HCT116 (cell line): Measurements from ENCODE around the gene PACS2. TPM values are rescaled to one million over a fixed set of nuclear protein-coding genes. Genes with fewer than 3 reads are reported as not detected.

Experiments used
- ATAC-seq: fragments of 200-7000 bp; cut with Tn5 transposase; 2 replicates; pipeline ENCODE4 v1.9.1; 2020; ENCODE audit warnings: mild to moderate bottlenecking, moderate library complexity
- BruUV-seq: library from RNA; stranded (reverse); fragments of 400-500 nt; replicated peaks from 2 replicates; lab custom pipeline; 2021; lab: Mats Ljungman, UMichigan
- CTCF ChIA-PET: fragments of 300-600 bp; sonication (Branson Sonifier 250); formaldehyde crosslinking; loops from one replicate; lab custom pipeline; 2021; ENCODE audit warnings: antibody characterized with exemption; lab: Charles Lee
- POLR2A ChIA-PET: fragments of 300-600, 350-600 bp; sonication (Branson Sonifier 250); formaldehyde crosslinking; loops from one replicate; lab custom pipeline; 2021; ENCODE audit warnings: antibody characterized with exemption; lab: Charles Lee
- RAD21 ChIA-PET, 2 experiments: fragments of 300-600 bp; sonication (Branson Sonifier 250); formaldehyde crosslinking; loops; one replicate each; lab custom pipeline; 2023; ENCODE audit warnings: low total read pairs in 2 of 2; ENCODE audit not compliant: uncharacterized antibody in 2 of 2, unreplicated experiment in 2 of 2, low non-redundant PET in 1 of 2; lab: Charles Lee
- DNase-seq: peaks from one replicate; pipeline ENCODE4 v3.0.0-alpha.2; 2010; ENCODE audit warnings: low read depth, low spot score
- H2AFZ ChIP-seq: fragments of 200-600 bp; shearing (Covaris generic), sonication (generic); 2 replicates; pipeline ENCODE4 v1.6.1; 2017; ENCODE audit warnings: low read depth, mixed run types, mixed read lengths, antibody characterized with exemption, low read length; ENCODE audit not compliant: poor library complexity, severe bottlenecking
- H3K27ac ChIP-seq: 2 replicates; pipeline ENCODE4 v1.5.1; 2012; ENCODE audit warnings: low read depth, low read length
- H3K27me3 ChIP-seq: fragments of 200-600 bp; sonication (generic); 2 replicates; pipeline ENCODE4 v1.6.1; 2016; ENCODE audit warnings: mixed run types, low read length, mixed read lengths; ENCODE audit not compliant: insufficient read depth
- H3K36me3 ChIP-seq, 2 experiments: fragments of 200-500 bp in 1 of 2; fragments of 200-600 bp in 1 of 2; sonication (Bioruptor generic) in 1 of 2; sonication (generic) in 1 of 2; 2 replicates each; pipeline versions ENCODE4 v1.5.1 to v1.6.1; 2014 to 2016; ENCODE audit warnings: low read length in 2 of 2, inconsistent platforms in 1 of 2, mixed read lengths in 1 of 2, mixed run types in 1 of 2; ENCODE audit not compliant: insufficient read depth in 2 of 2, control insufficient read depth in 1 of 2
- H3K4me1 ChIP-seq, 2 experiments: fragments of 200-600 bp in 1 of 2; sonication (generic) in 1 of 2; 2 replicates each; pipeline versions ENCODE4 v1.5.1 to v1.6.1; 2012 to 2017; ENCODE audit warnings: low read length in 2 of 2, inconsistent platforms in 1 of 2, mild to moderate bottlenecking in 1 of 2, mixed read lengths in 1 of 2, mixed run types in 1 of 2, moderate library complexity in 1 of 2; ENCODE audit not compliant: insufficient read depth in 2 of 2, control insufficient read depth in 1 of 2
- H3K4me2 ChIP-seq: fragments of 200-600 bp; sonication (generic); 2 replicates; pipeline ENCODE4 v1.6.1; 2017; ENCODE audit warnings: mixed run types, low read length, mixed read lengths
- H3K4me3 ChIP-seq, 2 experiments: fragments of 200-600 bp in 1 of 2; sonication (generic) in 1 of 2; replicated peaks in 1 of 2; 2 replicates each; pipeline ENCODE4 v1.5.1; 2011 to 2016; ENCODE audit warnings: low read length in 2 of 2, control low read depth in 1 of 2, low read depth in 1 of 2, mild to moderate bottlenecking in 1 of 2, mixed read lengths in 1 of 2, mixed run types in 1 of 2
- H3K79me2 ChIP-seq: fragments of 200-600 bp; sonication (generic); 2 replicates; pipeline ENCODE4 v1.6.1; 2017; ENCODE audit warnings: mild to moderate bottlenecking, mixed run types, low read length, moderate library complexity, mixed read lengths; ENCODE audit not compliant: insufficient read depth
- H3K9ac ChIP-seq: fragments of 200-600 bp; sonication (generic); 2 replicates; pipeline ENCODE4 v1.6.1; 2016; ENCODE audit warnings: low read length, mixed read lengths
- H3K9me2 ChIP-seq: fragments of 200-600 bp; sonication (generic), shearing (Covaris generic); 2 replicates; pipeline ENCODE4 v1.6.1; 2017; ENCODE audit warnings: mixed run types, mild to moderate bottlenecking, moderate library complexity; ENCODE audit not compliant: insufficient read depth
- H3K9me3 ChIP-seq, 2 experiments: fragments of 200-500 bp in 1 of 2; fragments of 200-600 bp in 1 of 2; sonication (Bioruptor generic) in 1 of 2; sonication (generic) in 1 of 2; 2 replicates each; pipeline ENCODE4 v1.6.1; 2014 to 2017; ENCODE audit warnings: low read length in 2 of 2, mixed read lengths in 2 of 2, inconsistent platforms in 1 of 2, low read depth in 1 of 2, mild to moderate bottlenecking in 1 of 2, mixed run types in 1 of 2, moderate library complexity in 1 of 2; ENCODE audit not compliant: control insufficient read depth in 1 of 2, insufficient read depth in 1 of 2
- H4K20me1 ChIP-seq: fragments of 200-600 bp; sonication (generic), shearing (Covaris generic); 2 replicates; pipeline ENCODE4 v1.6.1; 2017; ENCODE audit warnings: mixed run types, mild to moderate bottlenecking, moderate library complexity; ENCODE audit not compliant: insufficient read depth
- CBX3 ChIP-seq: IDR thresholded peaks from 2 replicates; pipeline ENCODE4 v1.6.1; 2012; ENCODE audit warnings: low read depth
- CEBPB ChIP-seq: IDR thresholded peaks from 2 replicates; pipeline ENCODE4 v1.6.1; 2012; ENCODE audit warnings: low read depth
- EGR1 ChIP-seq: IDR thresholded peaks from 2 replicates; pipeline ENCODE4 v1.6.1; 2012; ENCODE audit warnings: low read depth
- ELF1 ChIP-seq: IDR thresholded peaks from 2 replicates; pipeline ENCODE4 v1.6.1; 2012; ENCODE audit warnings: low read depth, borderline replicate concordance
- EZH2 ChIP-seq: fragments of 200-600 bp; sonication (generic); IDR thresholded peaks from 2 replicates; pipeline ENCODE4 v1.6.1; 2017; ENCODE audit warnings: antibody characterized with exemption, mixed run types
- EZH2phosphoT487 ChIP-seq: fragments of 200-600 bp; IDR thresholded peaks from 2 replicates; pipeline ENCODE4 v1.6.1; 2018; ENCODE audit warnings: antibody characterized with exemption, borderline replicate concordance
- FOSL1 ChIP-seq: IDR thresholded peaks from 2 replicates; pipeline ENCODE4 v1.6.1; 2012; ENCODE audit warnings: low read depth
- JUND ChIP-seq: IDR thresholded peaks from 2 replicates; pipeline ENCODE4 v1.6.1; 2012
- POLR2AphosphoS5 ChIP-seq: IDR thresholded peaks from 2 replicates; pipeline ENCODE4 v1.6.1; 2011; ENCODE audit warnings: mild to moderate bottlenecking, low read depth, low read length, moderate library complexity
- REST ChIP-seq: IDR thresholded peaks from 2 replicates; pipeline ENCODE4 v1.6.1; 2012; ENCODE audit warnings: low read depth
- SIN3A ChIP-seq: IDR thresholded peaks from 2 replicates; pipeline ENCODE4 v1.6.1; 2012; ENCODE audit warnings: low read depth
- SP1 ChIP-seq: IDR thresholded peaks from 2 replicates; pipeline ENCODE4 v1.6.1; 2012; ENCODE audit warnings: low read depth
- SRF ChIP-seq: IDR thresholded peaks from 2 replicates; pipeline ENCODE4 v1.6.1; 2012; ENCODE audit warnings: low read depth
- TCF7L2 ChIP-seq: IDR thresholded peaks from 2 replicates; pipeline ENCODE4 v1.7.0; 2011; ENCODE audit warnings: borderline replicate concordance, inconsistent platforms; ENCODE audit not compliant: insufficient read depth, insufficient read length; ENCODE audit errors: extremely low read depth
- ZFX ChIP-seq: fragments of 450-650 bp; IDR thresholded peaks from 2 replicates; pipeline ENCODE4 v1.6.1; 2017
- intact Hi-C: fragments of 100-400 bp; cut with micrococcal nuclease; formaldehyde crosslinking; loops from 2 replicates; pipeline ENCODE4 v1.10.0; 2022
- total RNA-seq: library from RNA; stranded (reverse); gene quantifications from one replicate; pipeline ENCODE4 v1.2.1, GENCODE V29; 2021; ENCODE audit not compliant: unreplicated experiment
- TF ChIP-seq, protein P1 (sequence below): IDR thresholded peaks from 2 replicates; pipeline ENCODE4 v1.6.1; 2012
- TF ChIP-seq, protein P2 (sequence below), 3 experiments: fragments of 200-600 bp in 1 of 3; sonication (generic) in 1 of 3; IDR thresholded peaks in 2 of 3; conservative IDR thresholded peaks in 1 of 3; 2 replicates each; pipeline ENCODE4 v1.5.1; 2012 to 2017; ENCODE audit warnings: low read depth in 2 of 3, low read length in 2 of 3, antibody characterized with exemption in 1 of 3, borderline replicate concordance in 1 of 3, control low read depth in 1 of 3, mild to moderate bottlenecking in 1 of 3, mixed read lengths in 1 of 3, mixed run types in 1 of 3, moderate library complexity in 1 of 3; ENCODE audit not compliant: insufficient read depth in 1 of 3

Gene PACS2
- total RNA-seq, 1 experiment from 2014 or later: 75.5 TPM

- POLR2A ChIA-PET: no interaction called here
- no peaks in the 10 kb centered on the region for H3K9me3 ChIP-seq
Observed at GRCh38 chr14:105328070-105328677, 13.6 kb downstream of the PACS2 start.

More at GRCh38 chr14:105328070-105328677, 13.6 kb downstream of the PACS2 start:
- Histone ChIP-seq H3K4me2 (no peak overlapping the region), H3K79me2 (peaks cover 59% of the 10 kb centered on the region), H3K27ac (no peak overlapping the region), H3K9ac (no peak overlapping the region), H3K4me3 (no peak overlapping the region), H2AFZ (no peak overlapping the region), H3K9me2 (no peaks in the 10 kb centered on the region), H3K4me1 (peaks cover 17 to 20% of the 10 kb centered on the region in 2 experiments; a peak in 3 of 4 replicates), H3K36me3 (no peaks in the 10 kb centered on the region), H3K27me3 (no peaks in the 10 kb centered on the region), H4K20me1 (no peaks in the 10 kb centered on the region)
- ChIA-PET CTCF (no interaction called here), RAD21 (no interaction called here)
- TF ChIP-seq EZH2phosphoT487: no peak
- TF ChIP-seq SRF: no peak
- TF ChIP-seq EZH2: no peak
- TF ChIP-seq REST: no peak
- TF ChIP-seq, protein P1, sequence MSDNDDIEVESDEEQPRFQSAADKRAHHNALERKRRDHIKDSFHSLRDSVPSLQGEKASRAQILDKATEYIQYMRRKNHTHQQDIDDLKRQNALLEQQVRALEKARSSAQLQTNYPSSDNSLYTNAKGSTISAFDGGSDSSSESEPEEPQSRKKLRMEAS: no peak
- no peak for TF ChIP-seq FOSL1
- TF ChIP-seq ZFX: no peak
- TF ChIP-seq, protein P2, sequence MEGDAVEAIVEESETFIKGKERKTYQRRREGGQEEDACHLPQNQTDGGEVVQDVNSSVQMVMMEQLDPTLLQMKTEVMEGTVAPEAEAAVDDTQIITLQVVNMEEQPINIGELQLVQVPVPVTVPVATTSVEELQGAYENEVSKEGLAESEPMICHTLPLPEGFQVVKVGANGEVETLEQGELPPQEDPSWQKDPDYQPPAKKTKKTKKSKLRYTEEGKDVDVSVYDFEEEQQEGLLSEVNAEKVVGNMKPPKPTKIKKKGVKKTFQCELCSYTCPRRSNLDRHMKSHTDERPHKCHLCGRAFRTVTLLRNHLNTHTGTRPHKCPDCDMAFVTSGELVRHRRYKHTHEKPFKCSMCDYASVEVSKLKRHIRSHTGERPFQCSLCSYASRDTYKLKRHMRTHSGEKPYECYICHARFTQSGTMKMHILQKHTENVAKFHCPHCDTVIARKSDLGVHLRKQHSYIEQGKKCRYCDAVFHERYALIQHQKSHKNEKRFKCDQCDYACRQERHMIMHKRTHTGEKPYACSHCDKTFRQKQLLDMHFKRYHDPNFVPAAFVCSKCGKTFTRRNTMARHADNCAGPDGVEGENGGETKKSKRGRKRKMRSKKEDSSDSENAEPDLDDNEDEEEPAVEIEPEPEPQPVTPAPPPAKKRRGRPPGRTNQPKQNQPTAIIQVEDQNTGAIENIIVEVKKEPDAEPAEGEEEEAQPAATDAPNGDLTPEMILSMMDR (IDR thresholded peaks at IDR 0.05 in 2 of 3, conservative IDR thresholded peaks at IDR 0.05 in 1 of 3; ENCODE audit: borderline replicate concordance in 1 of 3, insufficient read depth in 1 of 3, low read depth in 2 of 3, low read length in 2 of 3): no peak
- TF ChIP-seq SIN3A: no peak
- TF ChIP-seq JUND: no peak
- no peak for TF ChIP-seq POLR2AphosphoS5
- TF ChIP-seq EGR1: no peak
- TF ChIP-seq CEBPB: no peak
- no peak for TF ChIP-seq SP1
- no peak for TF ChIP-seq TCF7L2
- no peak for TF ChIP-seq ELF1
- TF ChIP-seq CBX3: no peak
- DNase-seq (no peak), ATAC-seq (no peak)
- no TSS peak for BruUV-seq
- intact Hi-C loops: no loop called here
